Activated T-helper 9 cell treated with anti-CD3 and anti-CD28 coated beads, Interleukin-2, amount 50 U/mL, for 16 hours (primary cell): Measurements from ENCODE around the gene SH2D4B.

Experiments used
- DNase-seq: peaks from one replicate; pipeline ENCODE4 v3.0.0-alpha.2; 2020; ENCODE audit warnings: low read depth

SH2D4B gene

DNA sequence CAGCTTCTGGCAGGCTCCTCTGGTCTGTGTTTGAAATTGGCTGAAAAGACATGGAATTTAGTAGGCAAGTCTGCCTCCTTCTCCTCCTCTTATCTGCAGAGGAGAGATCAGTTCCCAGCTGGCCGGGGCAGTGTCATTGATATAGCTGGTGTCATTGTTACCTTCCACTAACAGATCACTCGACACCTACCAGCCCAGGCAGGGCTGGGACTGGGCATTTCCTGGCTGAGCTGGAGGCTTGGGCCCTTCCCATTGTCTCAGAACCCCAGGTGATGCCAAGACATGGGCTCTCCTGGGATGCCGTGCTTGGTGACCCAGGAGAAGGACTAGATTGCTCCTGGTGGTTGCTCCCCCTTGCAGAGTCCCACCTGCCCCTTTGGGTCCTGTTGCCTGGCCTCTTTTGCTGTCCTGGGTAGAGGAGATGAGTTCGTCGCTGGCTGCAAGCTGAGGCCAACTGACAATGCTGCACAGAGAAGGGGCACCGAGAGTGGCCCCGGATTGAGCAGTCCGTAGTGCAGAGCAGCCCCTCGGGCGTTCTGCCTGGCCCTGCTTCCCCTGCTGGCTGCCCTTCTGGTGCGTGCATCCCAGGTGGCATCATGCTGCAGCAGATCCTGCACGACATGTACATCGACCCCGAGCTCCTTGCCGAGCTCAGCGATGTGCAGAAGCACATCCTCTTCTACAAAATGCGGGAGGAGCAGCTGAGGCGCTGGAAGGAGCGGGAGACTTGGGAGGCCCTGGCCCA is at the start of gene SH2D4B:
SH2D4B (plus strand) TSS at position 167 of the 745 bp plus-strand sequence; CDS start at position 597, 430 bp downstream.
- DNase-seq = no peak

DNA sequence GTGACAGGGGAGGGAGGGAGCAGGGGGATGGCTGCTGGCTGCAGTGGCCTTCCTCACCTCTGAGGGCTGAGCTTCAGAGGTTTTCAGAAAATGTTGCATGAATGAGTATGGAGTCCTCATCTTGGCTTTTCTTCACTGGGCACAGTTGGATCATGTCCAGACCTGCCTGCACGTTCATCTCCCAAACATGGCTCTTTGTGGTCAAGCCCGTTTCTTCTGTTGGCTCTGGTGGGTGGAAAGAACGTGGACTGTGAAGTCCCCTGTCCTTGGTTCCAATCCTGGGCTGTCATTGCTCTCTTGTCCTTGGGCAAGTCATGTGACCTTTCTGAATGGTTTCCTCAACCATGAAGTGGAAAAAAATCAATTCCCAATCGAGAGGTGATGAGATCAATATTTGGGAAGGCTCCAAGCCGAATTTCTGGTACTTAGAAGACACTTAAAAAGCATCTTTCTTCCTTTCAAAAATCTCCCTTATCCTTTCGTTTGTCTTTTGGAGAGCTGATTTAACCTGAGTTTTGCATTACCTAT is 49.1 kb upstream of the SH2D4B start:
- no peak for DNase-seq

DNA sequence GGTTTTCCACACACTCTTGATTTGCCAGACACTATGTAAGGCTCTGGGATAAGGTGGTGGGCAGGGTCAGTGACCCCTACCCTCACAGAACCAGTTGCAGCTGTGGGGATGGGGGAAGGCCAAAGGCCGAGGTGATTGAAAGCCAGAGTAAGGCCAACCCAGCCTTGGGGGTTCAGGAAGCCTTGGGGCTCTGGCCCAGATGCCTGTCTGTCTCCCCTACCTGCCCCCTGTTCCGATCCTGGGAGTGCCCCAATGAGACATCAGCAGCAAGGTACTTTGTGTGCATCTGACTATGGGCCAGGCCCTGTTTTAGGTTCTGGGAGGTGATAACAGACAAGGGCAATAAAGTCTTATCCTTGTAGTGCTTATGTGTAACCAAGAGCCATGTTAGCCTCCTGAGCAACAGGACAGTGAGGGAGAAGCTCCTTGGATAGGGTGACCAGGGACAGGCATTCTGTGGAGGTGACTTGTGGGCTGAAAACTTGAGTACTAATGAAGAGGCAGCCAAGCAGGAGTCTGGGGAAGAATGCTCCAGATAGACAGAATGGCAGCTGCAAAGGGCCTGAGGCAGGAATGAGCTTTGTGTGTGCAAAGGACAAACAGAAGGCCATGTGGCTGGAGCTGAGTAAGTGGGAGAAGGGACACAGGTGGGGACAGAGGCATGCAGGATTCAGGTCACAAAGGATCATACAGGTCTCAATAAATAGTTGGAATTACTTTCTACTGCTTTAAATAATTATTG is 48.2 kb upstream of the SH2D4B start:
- DNase-seq = no peak

DNA sequence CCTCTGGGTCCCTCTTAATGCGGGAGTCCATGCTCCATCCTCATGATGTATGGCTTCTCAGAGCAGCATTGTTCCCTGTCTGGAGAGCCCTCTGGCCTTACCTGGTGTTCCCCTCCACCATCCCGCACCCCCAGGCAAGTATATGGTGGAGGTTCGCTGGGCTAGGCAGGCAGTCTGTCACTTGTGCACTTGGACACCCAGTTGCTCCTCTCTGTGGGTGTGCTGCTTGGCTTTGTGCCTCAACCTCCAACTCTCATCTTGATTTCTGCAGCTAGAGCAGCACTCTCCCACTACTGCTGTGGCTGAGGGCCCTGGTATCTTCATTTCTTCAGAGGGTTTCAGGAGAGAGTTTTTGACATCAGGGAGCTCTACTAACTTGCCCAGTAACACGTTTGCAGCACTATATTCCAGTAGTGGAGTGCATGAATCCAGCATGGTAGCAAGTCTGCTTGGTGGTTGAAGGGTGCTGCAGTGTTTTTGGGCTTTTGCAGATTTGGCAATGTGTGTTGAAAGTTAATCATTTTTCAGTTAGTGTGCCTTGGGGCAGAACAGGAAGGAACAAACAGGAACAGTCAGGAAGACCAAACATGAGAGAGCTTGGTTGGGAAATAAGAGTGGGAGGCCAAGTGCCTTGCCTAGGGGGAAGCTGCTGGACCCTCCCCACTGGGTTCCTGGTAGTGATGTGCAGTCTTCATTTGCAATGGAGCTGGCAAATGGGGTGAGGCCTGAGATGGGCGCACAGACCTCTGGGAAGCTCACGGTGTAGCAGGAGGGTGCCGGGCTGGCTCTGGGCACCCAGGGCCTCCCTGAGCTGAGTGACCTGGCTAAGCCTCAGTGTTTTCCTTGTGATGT is 46.2 kb upstream of the SH2D4B start:
- no peak for DNase-seq

DNA sequence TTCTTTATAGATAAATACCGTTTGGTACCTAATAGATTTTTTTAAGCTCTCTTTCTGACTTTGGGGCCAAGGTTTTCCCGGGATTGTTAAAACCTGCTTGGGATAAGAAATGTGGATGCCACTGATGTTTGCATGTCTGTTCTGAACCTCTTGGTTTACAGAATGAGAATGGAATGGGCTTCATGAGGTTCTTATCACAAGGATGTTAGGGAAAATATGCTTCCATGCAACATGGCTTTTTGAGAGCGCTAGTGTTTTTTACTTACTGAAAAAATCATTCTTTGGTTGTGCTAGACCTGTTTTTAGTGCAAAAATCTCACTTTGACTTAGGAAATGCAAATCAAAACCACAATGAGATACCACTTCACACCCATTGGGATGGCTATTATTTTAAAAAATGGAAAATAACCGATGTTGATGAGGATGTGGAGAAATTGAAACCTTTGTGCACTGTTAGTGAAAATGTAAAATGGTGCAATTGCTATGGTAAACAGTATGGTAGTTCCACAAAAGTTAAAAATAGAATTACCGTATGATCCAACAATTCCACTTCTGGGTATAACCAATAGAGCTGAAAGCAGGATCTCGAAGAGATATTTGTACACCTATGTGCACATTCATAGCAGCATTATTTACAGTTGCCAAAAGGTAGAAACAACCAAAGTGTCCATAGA is 44.7 kb upstream of the SH2D4B start:
- DNase-seq = no peak

DNA sequence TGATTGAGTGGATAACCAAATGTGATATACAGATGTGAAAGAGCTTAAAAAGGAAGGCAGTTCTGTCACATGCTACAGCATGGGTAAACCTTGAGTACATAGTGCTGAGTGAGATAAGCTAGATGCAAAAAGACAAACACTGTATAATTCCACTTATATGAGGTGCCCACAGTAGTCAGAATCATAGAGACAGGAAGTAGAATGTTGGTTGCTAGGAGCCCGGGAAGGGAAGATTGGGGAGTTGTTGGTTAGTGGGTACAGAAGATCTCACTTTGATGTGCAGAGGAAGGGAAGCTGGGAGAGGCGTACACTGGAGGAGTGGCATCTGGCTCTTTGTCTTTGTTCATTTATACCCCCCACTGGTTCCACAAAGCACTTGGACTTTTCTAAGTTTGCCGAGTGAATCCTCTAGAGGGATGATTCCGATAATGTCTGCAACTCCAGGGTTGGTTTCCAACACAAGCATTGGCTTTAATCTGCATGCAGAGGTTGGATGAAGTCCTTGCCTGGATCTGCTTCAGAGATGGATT is 44.1 kb upstream of the SH2D4B start:
- DNase-seq = no peak

DNA sequence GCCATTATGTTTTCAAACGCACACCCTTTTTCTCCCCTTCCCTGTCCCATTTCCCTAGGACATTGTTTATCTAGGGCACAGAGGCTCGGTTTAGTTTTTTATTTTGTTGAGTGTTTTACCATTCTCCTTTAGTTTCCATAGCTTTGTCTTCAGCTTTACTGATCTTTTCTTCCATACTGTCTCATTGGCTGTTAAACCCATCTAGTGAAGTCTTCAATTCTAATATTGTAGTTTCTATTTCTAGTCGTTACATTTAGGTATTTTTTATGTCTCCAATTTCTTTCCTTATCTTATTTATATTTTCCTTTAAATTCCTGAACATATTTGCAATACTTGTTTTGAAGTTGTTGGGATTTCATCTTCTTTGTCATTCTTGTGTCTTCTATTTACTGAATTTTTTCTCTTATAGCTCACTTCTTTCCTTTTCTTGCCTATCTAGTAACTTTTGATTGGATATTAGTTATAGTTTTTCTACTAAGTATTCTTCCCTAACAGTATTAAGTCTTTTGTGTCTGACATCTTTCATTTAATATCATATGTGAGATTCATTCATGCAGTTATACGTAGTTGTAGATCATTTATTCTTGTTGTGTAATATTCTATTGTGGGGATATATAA is 41.0 kb upstream of the SH2D4B start:
- no peak for DNase-seq

DNA sequence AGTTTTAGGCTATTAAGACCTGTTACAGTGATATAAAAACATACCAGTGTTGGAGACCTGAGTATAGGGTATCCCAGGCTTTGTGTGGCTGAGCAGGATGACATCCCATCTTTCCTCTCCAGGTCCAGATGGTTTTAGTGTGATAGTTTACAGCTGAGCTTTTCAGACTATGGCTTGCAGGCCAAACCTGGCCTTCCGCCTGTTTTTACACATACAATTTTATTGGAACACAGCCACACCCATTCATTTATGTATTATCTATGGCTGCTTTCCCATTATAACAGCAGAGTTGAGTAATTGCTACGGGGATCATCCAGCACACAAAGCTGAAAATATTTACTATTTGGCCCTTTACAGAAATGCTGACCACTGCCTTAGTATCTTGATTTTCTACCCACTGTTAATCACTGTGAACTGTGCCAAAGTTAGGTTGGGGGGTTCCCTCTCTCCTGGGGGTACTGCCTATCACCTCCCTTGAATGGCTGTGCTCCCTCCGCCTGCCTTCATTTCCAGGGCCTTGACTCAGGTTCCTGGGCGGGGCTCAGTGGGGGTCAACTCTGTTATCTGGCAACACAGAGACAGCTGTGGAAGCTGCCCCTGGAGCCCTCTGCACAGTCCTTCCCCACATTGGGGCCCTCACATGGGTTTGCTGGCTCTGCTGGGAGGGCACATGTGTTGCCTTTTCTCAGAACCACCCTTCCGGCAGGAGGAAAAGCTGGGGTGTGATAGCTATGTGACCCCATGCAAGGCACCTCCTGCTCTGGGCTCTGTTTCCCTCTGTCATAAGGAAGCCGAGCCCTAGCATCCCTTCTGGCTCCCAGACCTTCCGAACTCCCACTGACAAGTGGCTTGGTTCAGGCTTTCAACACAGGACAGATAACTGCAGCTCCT is 40.3 kb upstream of the SH2D4B start:
- no peak for DNase-seq

DNA sequence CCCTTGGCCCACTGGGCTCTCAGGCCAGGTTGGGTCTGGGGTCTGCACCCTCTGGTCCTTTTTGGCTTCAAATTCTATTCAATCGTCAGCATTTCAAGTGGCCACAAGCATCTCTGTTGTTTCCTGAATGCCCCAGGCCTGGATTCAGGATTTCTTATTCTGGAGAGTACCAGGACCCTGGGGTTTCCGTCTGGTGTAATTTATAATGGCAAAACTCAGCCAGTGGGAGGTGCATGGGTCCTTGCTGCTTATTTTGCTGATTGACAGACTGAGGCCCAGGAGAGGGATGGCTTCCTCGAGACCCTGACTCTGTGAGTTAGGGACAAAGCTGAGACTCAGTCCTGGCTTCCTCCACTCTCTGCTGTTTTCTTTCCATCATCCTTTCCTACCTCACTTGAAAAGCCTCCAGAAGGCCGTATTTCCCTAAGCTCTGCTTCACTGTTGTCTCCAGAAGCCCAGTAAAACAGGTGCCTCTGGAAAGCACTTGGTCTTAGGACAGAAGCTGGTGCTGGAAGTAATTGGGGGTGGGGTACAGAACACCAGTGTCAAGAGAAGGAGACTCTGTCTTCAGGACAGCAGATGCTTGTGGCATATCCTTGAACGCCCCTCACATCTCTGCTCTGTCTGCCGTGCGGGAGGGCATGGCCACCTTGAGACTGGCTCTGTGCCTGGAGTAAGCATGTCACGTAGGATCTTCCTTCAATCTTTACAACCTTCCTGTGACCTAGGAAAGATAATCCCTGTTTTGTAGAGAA is 39.4 kb upstream of the SH2D4B start:
- no peak for DNase-seq

DNA sequence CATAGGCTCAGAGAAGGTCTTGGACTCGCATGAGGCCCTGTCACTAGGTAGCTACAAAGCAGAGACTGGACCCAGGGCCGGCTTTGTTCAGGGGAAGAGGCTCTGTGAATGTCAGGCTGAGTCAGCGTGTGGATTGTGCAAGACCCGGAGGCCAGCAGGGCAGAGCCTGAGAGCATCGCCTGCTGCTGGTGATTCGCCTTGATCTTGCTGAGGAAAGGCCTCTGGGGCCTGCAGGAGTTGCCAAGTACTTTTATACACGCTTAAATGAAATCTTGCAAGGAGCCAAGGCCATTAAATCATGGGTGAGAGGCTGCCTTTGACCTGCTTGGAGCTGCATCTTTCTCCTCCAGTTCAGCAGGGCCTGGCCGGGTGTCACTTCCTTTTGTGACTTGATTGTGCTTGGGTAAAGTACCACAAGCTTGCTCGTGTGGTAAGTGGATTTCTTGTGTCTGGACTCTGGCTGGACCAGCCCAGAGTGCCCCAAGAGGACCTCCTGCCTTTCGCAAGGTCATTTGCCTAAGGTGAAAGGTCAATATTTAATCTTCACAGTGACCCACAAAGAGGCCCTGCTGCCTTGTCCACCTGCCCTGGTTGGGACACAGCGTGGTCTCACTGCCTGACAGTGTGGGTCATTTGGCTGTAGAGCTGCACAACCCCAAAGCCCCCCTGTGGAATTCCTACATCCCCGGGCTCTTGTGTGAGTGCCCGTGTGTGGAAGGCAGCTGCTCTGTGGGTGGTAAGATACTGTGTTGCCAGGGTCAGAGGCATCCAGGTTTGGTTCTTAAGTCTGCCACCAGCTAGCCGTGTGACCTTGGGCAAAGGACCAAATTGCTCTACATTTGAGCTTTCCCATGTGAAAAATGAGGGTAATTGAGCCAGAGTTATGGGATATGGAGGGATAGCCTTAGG is 38.6 kb upstream of the SH2D4B start:
- DNase-seq = peak; percentile 54

DNA sequence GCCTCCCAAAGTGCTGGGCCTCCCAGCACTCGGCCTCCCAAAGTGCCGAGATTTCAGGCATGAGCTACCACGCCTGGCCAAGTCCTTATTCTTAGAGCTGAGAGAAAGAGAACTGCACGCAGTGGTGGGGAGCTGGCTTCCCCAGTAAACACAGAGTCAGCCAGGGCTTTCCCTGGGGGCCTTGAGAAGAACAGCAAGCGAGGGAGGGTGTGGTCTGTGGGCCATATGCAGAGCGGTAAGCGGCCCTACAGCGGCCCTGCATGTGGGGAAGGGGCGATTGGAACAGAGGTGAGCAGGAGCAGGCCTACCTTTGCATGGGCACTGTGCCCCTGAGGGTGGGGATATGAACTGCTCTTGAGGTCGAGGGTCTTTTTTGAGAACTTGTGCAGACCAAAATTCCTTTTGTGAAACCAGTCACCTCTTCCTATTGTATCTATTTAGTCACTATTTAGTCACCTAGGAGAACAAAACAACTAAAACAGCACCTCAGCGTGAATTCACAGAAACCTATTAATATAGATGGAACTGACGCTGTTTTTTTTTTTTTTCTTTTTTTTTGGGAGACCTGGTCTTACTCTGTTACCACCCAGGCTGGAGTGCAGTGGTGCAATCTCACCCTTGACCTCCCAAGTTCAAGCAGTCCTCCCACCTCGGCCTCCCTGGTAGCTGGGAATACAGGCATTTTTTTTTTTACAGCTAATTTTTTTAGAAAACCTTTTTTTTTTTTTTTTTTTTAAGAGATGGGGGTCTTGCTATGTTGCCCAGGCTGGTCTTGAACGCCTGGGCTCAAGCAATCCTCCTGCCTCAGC is 36.9 kb upstream of the SH2D4B start:
- no peak for DNase-seq

DNA sequence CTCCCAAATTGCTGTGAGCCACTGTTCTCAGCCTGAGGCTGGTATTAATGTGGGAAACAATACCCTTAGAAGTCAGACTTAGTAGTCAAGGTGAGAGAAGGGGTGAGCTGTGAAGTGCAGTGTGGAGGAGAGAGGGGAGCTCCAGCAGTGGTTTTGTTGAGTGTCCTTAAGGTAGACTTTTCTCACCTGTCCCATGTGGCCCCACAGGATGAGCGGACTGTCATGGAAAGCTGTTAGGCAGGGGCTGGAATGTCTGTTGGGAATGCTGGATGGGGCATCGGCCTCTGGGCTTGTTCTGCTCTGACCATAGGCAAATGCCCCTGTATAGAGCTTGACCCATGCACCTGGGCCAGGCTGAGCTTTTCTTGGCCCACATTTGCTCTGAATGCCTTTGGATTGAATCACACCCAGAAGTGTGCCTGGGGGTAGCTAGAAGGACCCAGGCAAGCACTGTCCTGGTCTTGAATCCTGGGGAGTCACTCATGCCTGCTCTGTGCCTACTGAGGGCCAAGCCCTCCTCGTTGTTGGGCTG is 36.3 kb upstream of the SH2D4B start:
- no peak for DNase-seq

DNA sequence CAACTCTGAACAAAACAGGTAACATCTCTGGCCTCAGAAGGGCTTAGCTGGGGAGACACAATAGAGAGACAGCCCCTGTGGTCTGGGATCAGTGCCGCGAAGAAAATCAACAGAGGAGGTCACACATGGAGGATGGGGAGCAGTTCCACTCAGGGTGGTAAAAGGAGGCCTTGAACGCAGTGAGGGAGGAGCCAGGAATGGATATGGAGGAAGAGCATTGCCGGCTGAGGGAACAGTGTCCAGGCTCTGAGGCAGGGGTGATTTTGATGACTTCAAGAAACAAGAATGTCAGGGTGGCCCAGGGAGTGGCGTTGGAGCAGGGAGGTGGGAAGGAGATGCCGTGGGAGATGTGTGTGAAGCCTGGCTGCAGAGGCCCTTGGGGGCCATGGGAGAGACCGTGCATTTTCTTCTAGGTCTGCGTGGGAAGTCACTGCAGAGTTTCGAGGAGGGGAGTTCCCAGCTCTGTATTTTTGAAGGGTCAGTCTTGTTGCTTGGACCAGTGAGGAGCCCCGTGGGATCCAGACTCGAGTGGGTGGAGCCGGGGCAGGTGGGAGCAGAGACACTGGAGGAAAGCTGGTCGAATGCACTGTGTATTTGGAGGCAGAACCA is 35.7 kb upstream of the SH2D4B start:
- no peak for DNase-seq

DNA sequence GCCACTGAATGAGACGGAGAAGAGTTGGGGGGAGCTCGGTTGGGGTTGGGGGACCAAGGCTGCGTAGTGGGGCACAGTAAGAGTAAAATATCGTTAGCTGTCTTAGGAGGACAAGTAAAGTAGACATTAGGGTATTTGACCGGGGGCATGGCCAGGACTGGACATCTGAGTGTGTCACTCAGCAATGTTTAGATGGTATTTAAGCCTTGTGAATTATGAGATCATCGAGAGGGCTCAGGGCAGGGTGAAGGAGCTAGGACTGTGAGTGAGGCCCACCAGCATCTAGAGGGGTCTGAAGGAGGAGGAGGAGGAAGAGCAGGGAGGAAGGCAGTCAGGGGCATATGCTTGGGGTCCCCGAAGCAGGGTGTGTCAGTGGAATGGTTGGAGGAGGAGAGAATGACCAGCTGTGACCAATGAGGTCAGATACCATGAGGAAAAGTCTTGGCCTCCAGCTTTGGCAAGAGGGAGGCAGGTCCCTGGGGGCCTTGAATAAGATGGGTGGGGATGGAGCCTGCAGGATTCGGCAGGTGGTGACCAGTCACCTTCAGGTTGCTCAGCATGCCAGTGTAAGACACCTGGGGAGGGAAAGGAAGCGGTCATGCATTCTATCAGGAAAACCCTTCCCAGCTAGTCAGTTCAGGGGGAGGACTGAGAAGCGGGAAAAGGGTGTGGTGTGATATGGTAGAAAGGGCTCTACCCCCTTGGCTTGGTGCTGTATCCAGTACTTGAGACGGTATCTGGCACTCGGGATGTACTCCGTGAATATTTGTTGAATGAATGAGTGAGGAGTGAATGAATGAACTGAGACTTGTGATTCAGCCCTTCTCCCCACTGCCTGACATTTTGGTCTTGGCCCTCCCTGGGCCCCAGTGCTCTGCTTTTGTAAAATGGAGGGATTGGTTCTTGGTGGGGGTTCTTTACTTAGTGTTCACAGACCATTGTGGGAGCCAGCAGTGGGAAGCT is 34.8 kb upstream of the SH2D4B start:
- DNase-seq = no peak

DNA sequence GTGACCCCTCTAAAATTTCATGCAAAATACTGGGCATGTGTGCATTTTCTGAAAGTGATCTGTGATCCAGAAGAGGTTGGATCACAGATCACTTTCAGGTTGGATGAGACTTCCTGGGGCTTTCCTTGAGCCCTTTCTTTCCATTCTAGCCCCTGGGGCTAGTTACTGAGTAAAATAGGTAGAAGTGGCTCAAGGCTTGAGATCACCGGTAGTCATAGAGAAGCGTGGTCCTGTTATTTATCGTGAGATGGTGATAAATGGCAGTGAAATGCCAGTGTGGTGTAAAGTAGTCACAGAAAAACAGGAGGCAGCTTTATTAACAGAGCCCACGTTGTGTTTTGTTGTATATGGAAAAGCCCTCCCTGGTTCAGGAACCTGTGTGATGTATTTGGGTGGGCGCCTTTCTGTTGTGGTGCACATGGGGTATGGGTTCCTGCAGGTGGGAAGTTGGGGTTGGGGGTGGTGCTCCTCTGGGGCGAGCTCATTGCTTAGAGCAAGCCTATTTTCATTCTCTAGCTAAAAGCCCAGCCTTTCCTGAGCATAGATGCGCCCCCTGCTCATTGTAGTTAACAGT is 34.0 kb upstream of the SH2D4B start:
- DNase-seq = no peak
